ENCODE measurements around the gene MAP4K4.
"Not testable (repeated sequence)": the region's sequence is repeated elsewhere in the genome, so short reads cannot be mapped to it uniquely, and the experiment has no call there.

MAP4K4 gene

GRCh38 chr2:101744832-101745231 lies 47.3 kb downstream of the MAP4K4 start:
- DNase-seq: no peak

- no peak for DNase-seq
These were observed 48.5 kb downstream of the MAP4K4 start for GRCh38 chr2:101745711-101746694.

DNA sequence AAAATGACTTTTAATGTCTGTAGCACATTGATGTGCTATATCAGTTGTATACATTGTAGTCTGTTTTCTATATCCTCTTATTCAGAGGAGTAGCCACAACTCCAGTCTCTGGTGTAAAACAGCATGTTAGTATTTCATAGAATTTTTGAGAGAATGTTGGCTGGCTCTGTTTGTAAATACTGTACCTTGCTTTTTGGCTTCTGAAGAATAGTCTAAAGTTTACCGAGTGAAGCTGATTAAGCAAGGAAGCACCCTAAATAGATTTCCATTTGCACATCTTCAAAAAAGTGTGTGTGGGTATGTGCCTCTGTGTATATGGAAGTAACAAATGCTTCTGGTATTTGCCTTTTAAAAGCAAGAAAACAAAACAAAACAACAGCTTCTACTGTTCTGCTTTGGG lies 50.5 kb downstream of the MAP4K4 start:
- DNase-seq: no peak

DNA sequence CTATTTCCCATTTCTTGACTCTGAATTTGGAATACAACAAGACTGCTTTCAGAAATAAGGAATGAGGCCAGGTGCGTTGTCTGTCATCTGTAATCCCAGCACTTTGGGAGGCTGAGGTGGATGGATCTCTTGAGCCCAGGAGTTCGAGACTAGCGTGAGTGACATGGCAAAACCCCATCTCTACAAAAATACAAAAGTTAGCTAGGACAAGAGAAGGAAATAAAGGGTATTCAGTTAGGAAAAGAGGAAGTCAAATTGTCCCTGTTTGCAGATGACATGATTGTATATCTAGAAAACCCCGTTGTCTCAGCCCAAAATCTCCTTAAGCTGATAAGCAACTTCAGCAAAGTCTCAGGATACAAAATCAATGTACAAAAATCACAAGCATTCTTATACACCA lies 51.0 kb downstream of the MAP4K4 start:
- DNase-seq: not testable (repeated sequence)

GRCh38 chr2:101750688-101751087 lies 53.2 kb downstream of the MAP4K4 start:
- no peak for DNase-seq

DNA sequence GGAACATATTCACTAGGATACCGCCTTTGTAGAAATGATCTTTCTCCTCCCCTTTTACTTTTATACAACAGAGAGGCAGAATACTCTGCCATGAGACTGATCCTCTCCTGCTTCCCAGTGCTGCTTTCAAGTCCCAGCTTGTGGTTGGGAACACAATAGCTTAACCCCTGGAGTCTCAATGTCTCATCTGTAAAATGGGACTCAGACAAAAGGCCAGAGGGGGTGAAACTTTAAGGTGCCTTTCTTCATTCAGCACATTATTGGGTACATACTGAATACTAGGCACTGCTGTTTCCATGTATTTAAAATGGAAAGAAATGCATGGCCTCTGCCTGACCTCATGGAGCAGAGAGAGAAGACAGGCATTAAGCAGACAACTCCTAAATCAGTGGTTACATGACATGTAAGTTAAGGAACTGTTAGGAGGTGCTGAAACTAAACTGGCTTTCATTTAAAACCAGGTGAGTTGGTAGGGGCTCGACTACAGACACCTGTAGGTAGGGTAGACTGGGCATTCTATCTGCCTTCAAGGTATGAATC lies 53.8 kb downstream of the MAP4K4 start:
- DNase-seq: no peak

GRCh38 chr2:101751875-101752619 lies 54.5 kb downstream of the MAP4K4 start:
- DNase-seq: no peak

DNA sequence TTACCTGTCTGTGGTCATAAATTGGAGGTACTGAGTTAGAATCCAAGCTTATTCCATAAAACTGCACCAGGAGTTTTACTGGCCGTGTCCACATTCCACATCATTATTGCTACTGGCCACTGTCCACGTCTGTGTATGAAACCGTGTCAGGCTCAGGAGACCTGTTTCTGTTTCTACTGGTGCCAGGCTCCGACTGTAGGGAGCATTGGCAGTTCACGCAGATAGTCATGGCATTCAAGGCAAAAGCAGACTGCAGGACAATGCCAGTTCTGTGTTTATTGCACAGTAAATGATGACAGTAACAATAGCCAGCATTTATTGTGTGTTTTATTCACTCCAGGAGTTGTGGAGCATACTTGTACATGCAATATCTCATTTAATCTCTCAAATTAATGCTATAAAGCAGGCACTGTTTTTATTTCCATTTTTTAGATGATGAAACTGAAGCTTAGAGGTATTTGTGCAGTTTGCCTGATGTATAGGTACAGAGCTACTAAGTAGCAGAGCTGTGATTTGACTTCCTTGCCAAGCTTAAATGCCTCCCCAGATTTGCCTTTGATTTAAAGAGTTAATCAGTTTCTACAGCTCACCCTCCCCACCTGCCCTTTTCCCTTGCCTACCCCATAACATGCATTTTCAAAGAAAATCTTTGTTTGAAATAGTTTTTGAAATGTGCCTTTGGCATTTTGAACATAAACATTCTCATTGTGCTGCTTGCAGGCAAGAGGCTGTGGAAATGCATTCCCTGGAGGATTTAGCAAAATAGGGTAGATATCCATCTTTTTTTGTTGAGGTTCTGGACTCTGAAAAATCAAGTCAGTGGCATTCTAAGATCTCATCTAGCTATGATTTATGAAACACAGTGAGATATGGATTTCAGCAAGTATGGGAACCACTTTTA lies 55.5 kb downstream of the MAP4K4 start:
- DNase-seq: no peak

GRCh38 chr2:101753720-101754490 lies 56.4 kb downstream of the MAP4K4 start:
- no peak for DNase-seq

- DNase-seq: no peak
These were observed 57.1 kb downstream of the MAP4K4 start for GRCh38 chr2:101754618-101755017.

GRCh38 chr2:101756266-101756665 lies 58.8 kb downstream of the MAP4K4 start:
- DNase-seq: no peak

- no peak for DNase-seq
These were observed 60.5 kb downstream of the MAP4K4 start for GRCh38 chr2:101758001-101758400.

DNA sequence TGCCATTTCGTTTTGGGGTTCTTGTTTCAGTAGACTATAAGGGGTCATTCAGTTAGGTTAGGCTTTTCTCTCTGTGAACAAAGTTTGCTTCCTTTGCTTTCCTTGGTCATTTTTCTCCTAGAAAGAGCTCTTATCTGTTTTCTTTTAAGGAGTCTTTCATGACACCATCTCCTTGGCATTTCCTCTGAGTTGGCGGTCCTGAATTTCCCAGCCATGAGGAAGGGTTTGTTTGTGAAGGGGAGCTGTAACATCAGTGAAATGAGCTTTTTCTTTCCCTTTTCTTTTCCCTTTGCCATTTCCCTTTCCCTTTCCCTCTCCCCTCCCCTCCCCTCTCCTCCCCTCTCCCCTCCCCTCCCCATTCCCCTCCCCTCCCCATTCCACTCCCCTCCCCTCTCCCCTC lies 61.7 kb downstream of the MAP4K4 start:
- no peak for DNase-seq

- no peak for DNase-seq
These were observed 65.1 kb downstream of the MAP4K4 start for GRCh38 chr2:101762451-101763171.

- no peak for DNase-seq
These were observed 66.2 kb downstream of the MAP4K4 start for GRCh38 chr2:101763496-101764333.

DNA sequence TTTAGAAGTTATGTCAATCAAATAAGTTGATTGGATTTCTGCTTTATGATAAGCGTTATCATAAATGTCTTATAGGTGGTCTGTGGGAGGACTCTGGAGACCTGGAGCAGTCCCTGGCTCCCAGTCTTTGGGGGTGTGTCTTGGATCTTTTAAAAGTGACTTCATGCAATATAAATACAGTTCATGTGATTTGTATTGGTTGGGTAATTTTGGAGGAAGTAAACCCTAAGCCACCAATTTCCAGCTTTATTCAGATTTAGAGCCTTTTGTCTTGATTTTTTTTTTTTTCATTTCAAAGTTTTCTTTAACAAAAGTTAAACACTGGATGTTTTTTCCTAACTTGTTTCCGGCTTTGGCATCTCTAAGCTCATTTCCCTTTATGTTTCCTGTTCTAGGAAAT lies 68.8 kb downstream of the MAP4K4 start:
- no peak for DNase-seq

GRCh38 chr2:101766871-101767739 lies 69.6 kb downstream of the MAP4K4 start:
- no peak for DNase-seq

GRCh38 chr2:101768556-101769220 lies 71.2 kb downstream of the MAP4K4 start:
- no peak for DNase-seq
